PC-3 (cell line): ENCODE results near the gene UNC5C. TPM values are rescaled to one million over a fixed set of nuclear protein-coding genes. Genes with fewer than 3 reads are reported as not detected.

Experiments
- ATAC-seq: fragments of 200-7000 bp; cut with Tn5 transposase; 2 replicates; pipeline ENCODE4 v1.9.1; 2020; ENCODE audit warnings: mild to moderate bottlenecking, moderate library complexity
- BruUV-seq: library from RNA; stranded (reverse); fragments of 400-500 nt; replicated peaks from 2 replicates; lab custom pipeline; 2021; lab: Mats Ljungman, UMichigan
- CTCF ChIA-PET: fragments of 300-600 bp; sonication (Branson Sonifier 250); formaldehyde crosslinking; loops from one replicate; lab custom pipeline; 2022; ENCODE audit warnings: antibody characterized with exemption; lab: Charles Lee
- POLR2A ChIA-PET: fragments of 300-600 bp; sonication (Branson Sonifier 250); formaldehyde crosslinking; loops from one replicate; lab custom pipeline; 2022; ENCODE audit warnings: antibody characterized with exemption; ENCODE audit not compliant: unreplicated experiment; lab: Charles Lee
- DNase-seq: peaks from one replicate; pipeline ENCODE4 v3.0.0-alpha.2; 2015
- H2AFZ ChIP-seq: fragments of 300-600 bp; sonication (generic); 2 replicates; pipeline ENCODE4 v1.6.0; 2016; ENCODE audit warnings: antibody characterized with exemption, low read length
- H3F3A ChIP-seq: fragments of 300-600 bp; sonication (generic); one replicate; pipeline ENCODE4 v1.6.0; 2017; ENCODE audit warnings: antibody characterized with exemption, low read length, control low read depth, mild to moderate bottlenecking; ENCODE audit not compliant: unreplicated experiment
- H3K27ac ChIP-seq: fragments of 300-600 bp; sonication (generic); 2 replicates; pipeline ENCODE4 v1.5.1; 2016; ENCODE audit warnings: mild to moderate bottlenecking, low read length
- H3K27me3 ChIP-seq: fragments of 300-600 bp; sonication (generic); 2 replicates; pipeline ENCODE4 v1.6.1; 2016; ENCODE audit warnings: low read length, mixed read lengths
- H3K36me3 ChIP-seq: fragments of 300-600 bp; sonication (generic); 2 replicates; pipeline ENCODE4 v1.6.1; 2016; ENCODE audit warnings: low read depth, mixed run types, low read length, mixed read lengths
- H3K4me1 ChIP-seq: fragments of 300-600 bp; sonication (generic); 2 replicates; pipeline ENCODE4 v1.5.1; 2016; ENCODE audit warnings: low read length; ENCODE audit not compliant: insufficient read depth
- H3K4me2 ChIP-seq: fragments of 300-600 bp; sonication (generic); 2 replicates; pipeline ENCODE4 v1.6.0; 2016; ENCODE audit warnings: low read length
- H3K4me3 ChIP-seq: fragments of 300-600 bp; sonication (generic); 2 replicates; pipeline ENCODE4 v1.5.1; 2016; ENCODE audit warnings: mild to moderate bottlenecking, low read length, mixed read lengths
- H3K79me2 ChIP-seq: fragments of 300-600 bp; sonication (generic); 2 replicates; pipeline ENCODE4 v1.6.1; 2017; ENCODE audit warnings: low read length, mixed read lengths
- H3K9ac ChIP-seq: fragments of 300-600 bp; sonication (generic); 2 replicates; pipeline ENCODE4 v1.6.0; 2016; ENCODE audit warnings: mild to moderate bottlenecking, low read length
- H3K9me2 ChIP-seq: fragments of 300-600 bp; sonication (generic); replicated peaks from 2 replicates; pipeline ENCODE4 v1.6.1; 2016; ENCODE audit warnings: mixed run types, low read length, mixed read lengths
- H3K9me3 ChIP-seq: fragments of 300-600 bp; sonication (generic); 2 replicates; pipeline ENCODE4 v1.6.1; 2016; ENCODE audit warnings: low read length, mixed read lengths
- H4K20me1 ChIP-seq: fragments of 300-600 bp; sonication (generic); 2 replicates; pipeline ENCODE4 v1.6.1; 2016; ENCODE audit warnings: low read length, mixed read lengths
- EZH2 ChIP-seq: fragments of 300-600 bp; sonication (generic); IDR thresholded peaks from one replicate; pipeline ENCODE4 v1.6.1; 2017; ENCODE audit warnings: antibody characterized with exemption, mild to moderate bottlenecking, low read length; ENCODE audit not compliant: unreplicated experiment
- EZH2phosphoT487 ChIP-seq: fragments of 300-600 bp; sonication (generic); IDR thresholded peaks from 2 replicates; pipeline ENCODE4 v1.6.1; 2018; ENCODE audit warnings: mild to moderate bottlenecking, antibody characterized with exemption, low read length, borderline replicate concordance
- intact Hi-C: fragments of 100-400 bp; cut with micrococcal nuclease; formaldehyde crosslinking; loops from 2 replicates; pipeline ENCODE4 v1.9.0; 2023
- total RNA-seq: library from RNA; depleted of rRNA; stranded (reverse); fragments of >200 nt; gene quantifications from 2 replicates; pipeline ENCODE4 v1.2.3, GENCODE V29; 2014
- TF ChIP-seq, protein P1 (sequence below): fragments of 300-600 bp; sonication (generic); conservative IDR thresholded peaks from 2 replicates; pipeline ENCODE4 v1.5.1; 2017; ENCODE audit warnings: antibody characterized with exemption, low read depth, mild to moderate bottlenecking, low read length

UNC5C gene
- total RNA-seq, 1 experiment from 2014 or later = not detected

DNA sequence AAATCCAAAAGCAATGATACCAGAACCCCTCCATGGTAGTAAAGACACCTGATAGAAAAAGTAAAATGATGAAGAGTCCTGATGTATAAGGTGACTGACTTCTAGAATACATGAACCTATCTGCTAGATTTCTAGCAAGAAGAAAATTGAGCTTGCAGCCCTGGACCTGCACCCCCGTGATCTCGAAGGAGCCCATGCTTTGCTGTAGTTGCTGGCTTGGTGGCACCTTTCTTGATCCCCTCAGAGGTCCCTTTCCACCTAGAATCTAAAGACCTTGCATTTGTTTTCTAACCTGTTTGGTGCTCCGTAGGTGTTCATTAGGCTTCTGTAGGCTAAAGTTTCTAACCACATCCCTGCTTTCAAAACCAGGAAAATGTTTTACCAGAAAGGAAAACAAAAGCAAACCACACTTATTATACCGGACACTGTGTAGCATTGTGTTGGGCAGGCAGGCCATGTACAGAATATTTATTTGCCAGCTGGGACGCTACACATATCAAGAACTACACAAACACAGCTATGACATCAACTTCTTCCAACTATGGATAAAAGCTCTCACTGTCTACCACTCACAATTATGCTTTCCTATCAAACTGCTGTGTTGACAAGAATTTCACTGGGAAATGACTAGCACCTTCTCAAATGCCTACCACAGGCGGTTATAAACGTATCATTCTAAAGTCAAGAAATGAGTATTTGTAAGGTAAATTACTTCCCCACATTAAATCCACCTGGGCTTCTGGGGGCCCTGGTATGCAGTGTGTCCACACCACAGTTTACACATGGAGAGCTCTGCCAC lies 316.2 kb downstream of the UNC5C start:
- no peaks in the 10 kb centered on the region for H3K9me3 ChIP-seq
- no peak overlapping the region for H2AFZ ChIP-seq
- DNase-seq (no peak), ATAC-seq (no peak)
- no TSS peak for BruUV-seq
- H3K4me3 ChIP-seq = no peak overlapping the region
- H3K4me1 ChIP-seq = no peaks in the 10 kb centered on the region
- no peak overlapping the region for H3K4me2 ChIP-seq
- no peak overlapping the region for H3K9ac ChIP-seq
- intact Hi-C loops = no loop called here
- no peaks in the 10 kb centered on the region for H3F3A ChIP-seq
- H3K79me2 ChIP-seq = no peaks in the 10 kb centered on the region
- no peak overlapping the region for H3K27ac ChIP-seq
- ChIA-PET POLR2A (no interaction called here), CTCF (no interaction called here)
- no peaks in the 10 kb centered on the region for H4K20me1 ChIP-seq
- TF ChIP-seq, protein P1, sequence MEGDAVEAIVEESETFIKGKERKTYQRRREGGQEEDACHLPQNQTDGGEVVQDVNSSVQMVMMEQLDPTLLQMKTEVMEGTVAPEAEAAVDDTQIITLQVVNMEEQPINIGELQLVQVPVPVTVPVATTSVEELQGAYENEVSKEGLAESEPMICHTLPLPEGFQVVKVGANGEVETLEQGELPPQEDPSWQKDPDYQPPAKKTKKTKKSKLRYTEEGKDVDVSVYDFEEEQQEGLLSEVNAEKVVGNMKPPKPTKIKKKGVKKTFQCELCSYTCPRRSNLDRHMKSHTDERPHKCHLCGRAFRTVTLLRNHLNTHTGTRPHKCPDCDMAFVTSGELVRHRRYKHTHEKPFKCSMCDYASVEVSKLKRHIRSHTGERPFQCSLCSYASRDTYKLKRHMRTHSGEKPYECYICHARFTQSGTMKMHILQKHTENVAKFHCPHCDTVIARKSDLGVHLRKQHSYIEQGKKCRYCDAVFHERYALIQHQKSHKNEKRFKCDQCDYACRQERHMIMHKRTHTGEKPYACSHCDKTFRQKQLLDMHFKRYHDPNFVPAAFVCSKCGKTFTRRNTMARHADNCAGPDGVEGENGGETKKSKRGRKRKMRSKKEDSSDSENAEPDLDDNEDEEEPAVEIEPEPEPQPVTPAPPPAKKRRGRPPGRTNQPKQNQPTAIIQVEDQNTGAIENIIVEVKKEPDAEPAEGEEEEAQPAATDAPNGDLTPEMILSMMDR = no peak
- no peak for TF ChIP-seq EZH2phosphoT487
- TF ChIP-seq EZH2 = no peak
- H3K27me3 ChIP-seq = no peaks in the 10 kb centered on the region
- no peaks in the 10 kb centered on the region for H3K9me2 ChIP-seq
- no peaks in the 10 kb centered on the region for H3K36me3 ChIP-seq

DNA sequence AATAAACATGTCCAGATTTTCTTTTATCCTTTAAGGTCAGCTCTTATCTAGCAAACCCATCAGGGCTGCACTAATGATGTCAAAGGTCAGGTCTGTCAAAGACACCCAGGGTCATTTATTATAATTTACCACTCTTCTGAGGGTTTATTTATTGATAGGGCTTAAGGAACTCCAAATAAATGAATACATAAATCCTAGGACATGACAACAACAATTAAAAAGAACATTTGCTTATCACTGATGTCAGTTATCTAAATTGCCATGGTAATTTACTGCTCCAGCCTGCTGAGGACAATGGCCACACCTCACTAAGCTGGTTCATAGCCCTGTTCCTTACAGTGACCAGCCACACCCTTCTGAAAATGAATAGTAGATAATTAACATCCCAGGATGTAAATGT lies 317.1 kb downstream of the UNC5C start:
- Histone ChIP-seq H3K27ac (no peak overlapping the region), H3K4me3 (no peak overlapping the region), H2AFZ (no peak overlapping the region), H3K27me3 (no peaks in the 10 kb centered on the region), H3K79me2 (no peaks in the 10 kb centered on the region), H3F3A (no peaks in the 10 kb centered on the region), H3K4me1 (no peaks in the 10 kb centered on the region), H3K9ac (no peak overlapping the region), H3K4me2 (no peak overlapping the region), H3K36me3 (no peaks in the 10 kb centered on the region), H3K9me3 (no peaks in the 10 kb centered on the region), H4K20me1 (no peaks in the 10 kb centered on the region), H3K9me2 (no peaks in the 10 kb centered on the region)
- ChIA-PET POLR2A (no interaction called here), CTCF (no interaction called here)
- BruUV-seq = no TSS peak
- TF ChIP-seq, protein P1 = no peak
- no peak for TF ChIP-seq EZH2
- TF ChIP-seq EZH2phosphoT487 = no peak
- no peak for DNase-seq
- intact Hi-C loops = no loop called here
- no peak for ATAC-seq

DNA sequence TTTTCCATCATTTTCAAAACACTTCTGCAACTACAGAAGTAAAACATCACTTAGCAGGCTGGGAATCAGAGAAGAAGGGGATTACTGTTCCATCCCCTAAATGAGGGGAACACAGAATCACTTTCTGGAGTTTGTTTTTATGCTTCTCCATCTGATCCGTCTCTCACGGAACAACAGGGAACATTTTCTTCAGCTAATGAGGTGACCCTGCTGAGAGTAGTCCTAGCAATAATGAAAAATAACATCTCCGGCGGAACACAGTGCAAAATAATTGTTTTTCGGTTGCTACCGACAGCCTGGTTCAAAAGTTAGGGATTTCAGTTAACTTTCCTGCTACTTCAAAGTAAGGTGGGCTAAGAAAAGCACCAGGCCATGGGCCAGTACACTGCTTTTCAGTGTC lies 322.9 kb downstream of the UNC5C start:
- no peaks in the 10 kb centered on the region for H3K27me3 ChIP-seq
- no peaks in the 10 kb centered on the region for H3K79me2 ChIP-seq
- no peak for TF ChIP-seq EZH2phosphoT487
- TF ChIP-seq EZH2 = no peak
- no peaks in the 10 kb centered on the region for H3K36me3 ChIP-seq
- no peaks in the 10 kb centered on the region for H3K9me2 ChIP-seq
- ChIA-PET POLR2A (no interaction called here), CTCF (no interaction called here)
- no peak overlapping the region for H3K9ac ChIP-seq
- no peaks in the 10 kb centered on the region for H3K9me3 ChIP-seq
- no peak overlapping the region for H3K4me3 ChIP-seq
- no peak for ATAC-seq
- intact Hi-C loops = no loop called here
- H3K4me2 ChIP-seq = no peak overlapping the region
- no TSS peak for BruUV-seq
- H3K27ac ChIP-seq = no peak overlapping the region
- H2AFZ ChIP-seq = no peak overlapping the region
- no peaks in the 10 kb centered on the region for H3K4me1 ChIP-seq
- H4K20me1 ChIP-seq = no peaks in the 10 kb centered on the region
- H3F3A ChIP-seq = no peaks in the 10 kb centered on the region
- DNase-seq = no peak
